ENCODE data around the gene TBL1X. TPM values are rescaled to one million over a fixed set of nuclear protein-coding genes. Genes with fewer than 3 reads are reported as not detected.

TBL1X gene
- total RNA-seq, 5 donors from 2014 or later (not counting 1 experiment from before 2014, with no cell fraction given) = 21.0 to 50.8 (median 40.5) TPM

GRCh38 chrX:9643807-9644206, 178.9 kb downstream of the TBL1X start:
- no peaks in the 10 kb centered on the region for H3K36me3 ChIP-seq (ENCODE audit: control insufficient read depth in 2 of 2, extremely low read depth in 1 of 2, insufficient read depth in 1 of 2, low read length in 1 of 2)
- H3K4me3 ChIP-seq (ENCODE audit: control insufficient read depth in 1 of 2, extremely low read depth in 1 of 2, low read length in 1 of 2) = no peak overlapping the region
- POLR2A ChIA-PET = no interaction called here
- H3K9me3 ChIP-seq = no peaks in the 10 kb centered on the region
- peaks cover 4% of the 10 kb centered on the region for H3K36me3 Mint-ChIP-seq
- H3K27ac ChIP-seq (ENCODE audit: low read length) = no peak overlapping the region
- ATAC-seq (replicated peaks in 1 of 4) (no peak), DNase-seq (peak in 1 of 35 experiments; percentile 3)
- H3K9me3 Mint-ChIP-seq = no peaks in the 10 kb centered on the region
- WGBS (ENCODE audit: insufficient coverage) = no CpG with 5 or more reads among the region's 4 CpGs
- H3K27ac Mint-ChIP-seq = no peak overlapping the region
- H3K27me3 Mint-ChIP-seq = no peaks in the 10 kb centered on the region
- H3K27me3 ChIP-seq (replicated peaks in 1 of 2; ENCODE audit: control insufficient read depth in 2 of 2, extremely low read depth in 1 of 2, insufficient read depth in 2 of 2, low read length in 1 of 2) = no peaks in the 10 kb centered on the region
- H3K4me1 ChIP-seq (ENCODE audit: control insufficient read depth in 1 of 2, extremely low read depth in 1 of 2, insufficient read depth in 2 of 2, low read length in 2 of 2) = peaks cover 2 to 20% of the 10 kb centered on the region in 2 experiments
- H3K4me1 Mint-ChIP-seq = peaks cover 32 to 35% (median 34%) of the 10 kb centered on the region in 3 donors
- CTCF ChIA-PET = no interaction called here
- H3K4me3 Mint-ChIP-seq = no peak overlapping the region

GRCh38 chrX:9644335-9644734, 179.5 kb downstream of the TBL1X start:
- DNase-seq (peak in 33 of 35 experiments; percentile 8 to 70 (median 42)), ATAC-seq (replicated peaks in 1 of 4) (peak; percentile 50 to 95 (median 70))
- Histone ChIP-seq H3K27me3 (replicated peaks in 1 of 2; ENCODE audit: control insufficient read depth in 2 of 2, extremely low read depth in 1 of 2, insufficient read depth in 2 of 2, low read length in 1 of 2) (no peaks in the 10 kb centered on the region), H3K4me1 (ENCODE audit: control insufficient read depth in 1 of 2, extremely low read depth in 1 of 2, insufficient read depth in 2 of 2, low read length in 2 of 2) (peaks cover 2 to 20% of the 10 kb centered on the region in 2 experiments), H3K4me3 (ENCODE audit: control insufficient read depth in 1 of 2, extremely low read depth in 1 of 2, low read length in 1 of 2) (no peak overlapping the region), H3K36me3 (ENCODE audit: control insufficient read depth in 2 of 2, extremely low read depth in 1 of 2, insufficient read depth in 1 of 2, low read length in 1 of 2) (no peaks in the 10 kb centered on the region), H3K9me3 (no peaks in the 10 kb centered on the region), H3K27ac (ENCODE audit: low read length) (no peak overlapping the region)
- ChIA-PET POLR2A (no interaction called here), CTCF (no interaction called here)
- H3K36me3 Mint-ChIP-seq = peaks cover 4% of the 10 kb centered on the region
- peak overlapping the region in 1 of 2 donors; percentile 62 for H3K27ac Mint-ChIP-seq
- no peaks in the 10 kb centered on the region for H3K27me3 Mint-ChIP-seq
- peak overlapping the region in 1 of 3 donors; percentile 49 for H3K4me3 Mint-ChIP-seq
- H3K4me1 Mint-ChIP-seq = peaks cover 29 to 31% (median 30%) of the 10 kb centered on the region in 3 donors
- no CpG with 5 or more reads among the region's 6 CpGs for WGBS (ENCODE audit: insufficient coverage)
- H3K9me3 Mint-ChIP-seq = no peaks in the 10 kb centered on the region

- ATAC-seq (replicated peaks in 1 of 4) (no peak), DNase-seq (no peak)
- ChIA-PET POLR2A (no interaction called here), CTCF (interaction anchor here in 1 of 2 donors (0.6 kb wide), 1 partner anchor 32 kb away, joined by 3 read pairs; no protein-coding TSS in a partner anchor)
- no peaks in the 10 kb centered on the region for H3K9me3 Mint-ChIP-seq
- H3K27me3 Mint-ChIP-seq = no peaks in the 10 kb centered on the region
- Histone ChIP-seq H3K9me3 (no peaks in the 10 kb centered on the region), H3K4me1 (ENCODE audit: control insufficient read depth in 1 of 2, extremely low read depth in 1 of 2, insufficient read depth in 2 of 2, low read length in 2 of 2) (peaks cover 2 to 20% of the 10 kb centered on the region in 2 experiments), H3K27ac (ENCODE audit: low read length) (no peak overlapping the region), H3K27me3 (replicated peaks in 1 of 2; ENCODE audit: control insufficient read depth in 2 of 2, extremely low read depth in 1 of 2, insufficient read depth in 2 of 2, low read length in 1 of 2) (no peaks in the 10 kb centered on the region), H3K36me3 (ENCODE audit: control insufficient read depth in 2 of 2, extremely low read depth in 1 of 2, insufficient read depth in 1 of 2, low read length in 1 of 2) (no peaks in the 10 kb centered on the region), H3K4me3 (ENCODE audit: control insufficient read depth in 1 of 2, extremely low read depth in 1 of 2, low read length in 1 of 2) (no peak overlapping the region)
- H3K4me1 Mint-ChIP-seq = peaks cover 29 to 32% (median 31%) of the 10 kb centered on the region in 3 donors
- no peak overlapping the region for H3K27ac Mint-ChIP-seq
- peaks cover 4% of the 10 kb centered on the region for H3K36me3 Mint-ChIP-seq
- no peak overlapping the region for H3K4me3 Mint-ChIP-seq
- WGBS (ENCODE audit: insufficient coverage) = 96% methylated on average over 4 of the region's 12 CpGs
Observed at GRCh38 chrX:9646471-9647224, 181.8 kb downstream of the TBL1X start.

- no peaks in the 10 kb centered on the region for H3K36me3 ChIP-seq (ENCODE audit: control insufficient read depth in 2 of 2, extremely low read depth in 1 of 2, insufficient read depth in 1 of 2, low read length in 1 of 2)
- CTCF ChIA-PET = no interaction called here
- H3K4me3 ChIP-seq (ENCODE audit: control insufficient read depth in 1 of 2, extremely low read depth in 1 of 2, low read length in 1 of 2) = no peak overlapping the region
- Mint-ChIP-seq H3K4me3 (no peak overlapping the region), H3K9me3 (no peaks in the 10 kb centered on the region), H3K4me1 (peaks cover 22 to 24% (median 23%) of the 10 kb centered on the region in 3 donors), H3K36me3 (no peaks in the 10 kb centered on the region), H3K27ac (no peak overlapping the region), H3K27me3 (no peaks in the 10 kb centered on the region)
- ATAC-seq (replicated peaks in 1 of 4) (no peak), DNase-seq (no peak)
- no peak overlapping the region for H3K27ac ChIP-seq (ENCODE audit: low read length)
- POLR2A ChIA-PET = no interaction called here
- peaks cover 2 to 19% of the 10 kb centered on the region in 2 experiments for H3K4me1 ChIP-seq (ENCODE audit: control insufficient read depth in 1 of 2, extremely low read depth in 1 of 2, insufficient read depth in 2 of 2, low read length in 2 of 2)
- whole genome bisulfite sequencing (ENCODE audit: insufficient coverage) = 100% methylated on average over 4 of the region's 7 CpGs
- H3K27me3 ChIP-seq (replicated peaks in 1 of 2; ENCODE audit: control insufficient read depth in 2 of 2, extremely low read depth in 1 of 2, insufficient read depth in 2 of 2, low read length in 1 of 2) = no peaks in the 10 kb centered on the region
- no peaks in the 10 kb centered on the region for H3K9me3 ChIP-seq
Observed at GRCh38 chrX:9647431-9647830, 182.6 kb downstream of the TBL1X start.

- DNase-seq (no peak), ATAC-seq (replicated peaks in 1 of 4) (no peak)
- ChIA-PET POLR2A (no interaction called here), CTCF (no interaction called here)
- H3K9me3 Mint-ChIP-seq = no peaks in the 10 kb centered on the region
- H3K4me1 Mint-ChIP-seq = peaks cover 2 to 4% (median 2%) of the 10 kb centered on the region in 3 donors
- no peaks in the 10 kb centered on the region for H3K9me3 ChIP-seq
- H3K36me3 Mint-ChIP-seq = peaks cover 14% of the 10 kb centered on the region
- H3K4me3 Mint-ChIP-seq = no peak overlapping the region
- no CpG with 5 or more reads among the region's 3 CpGs for WGBS (ENCODE audit: insufficient coverage)
- peaks cover 0 to 5% of the 10 kb centered on the region in 2 donors for H3K36me3 ChIP-seq (ENCODE audit: control insufficient read depth in 2 of 2, extremely low read depth in 1 of 2, insufficient read depth in 1 of 2, low read length in 1 of 2)
- peaks cover 0 to under 1% of the 10 kb centered on the region in 2 experiments for H3K4me1 ChIP-seq (ENCODE audit: control insufficient read depth in 1 of 2, extremely low read depth in 1 of 2, insufficient read depth in 2 of 2, low read length in 2 of 2)
- no peaks in the 10 kb centered on the region for H3K27me3 ChIP-seq (replicated peaks in 1 of 2; ENCODE audit: control insufficient read depth in 2 of 2, extremely low read depth in 1 of 2, insufficient read depth in 2 of 2, low read length in 1 of 2)
- H3K4me3 ChIP-seq (ENCODE audit: control insufficient read depth in 1 of 2, extremely low read depth in 1 of 2, low read length in 1 of 2) = no peak overlapping the region
- H3K27me3 Mint-ChIP-seq = no peaks in the 10 kb centered on the region
- no peak overlapping the region for H3K27ac ChIP-seq (ENCODE audit: low read length)
- no peak overlapping the region for H3K27ac Mint-ChIP-seq
Observed at GRCh38 chrX:9650091-9650490, 185.2 kb downstream of the TBL1X start.

- Histone ChIP-seq H3K36me3 (ENCODE audit: control insufficient read depth in 2 of 2, extremely low read depth in 1 of 2, insufficient read depth in 1 of 2, low read length in 1 of 2) (peaks cover 0 to 11% of the 10 kb centered on the region in 2 donors), H3K9me3 (no peaks in the 10 kb centered on the region), H3K27me3 (replicated peaks in 1 of 2; ENCODE audit: control insufficient read depth in 2 of 2, extremely low read depth in 1 of 2, insufficient read depth in 2 of 2, low read length in 1 of 2) (no peaks in the 10 kb centered on the region), H3K4me1 (ENCODE audit: control insufficient read depth in 1 of 2, extremely low read depth in 1 of 2, insufficient read depth in 2 of 2, low read length in 2 of 2) (no peaks in the 10 kb centered on the region), H3K4me3 (ENCODE audit: control insufficient read depth in 1 of 2, extremely low read depth in 1 of 2, low read length in 1 of 2) (no peak overlapping the region), H3K27ac (ENCODE audit: low read length) (no peak overlapping the region)
- Mint-ChIP-seq H3K9me3 (no peaks in the 10 kb centered on the region), H3K36me3 (peaks cover 21% of the 10 kb centered on the region), H3K27ac (no peak overlapping the region), H3K4me1 (peaks cover 2 to 4% (median 2%) of the 10 kb centered on the region in 3 donors), H3K27me3 (no peaks in the 10 kb centered on the region), H3K4me3 (no peak overlapping the region)
- 100% methylated on average over 1 of the region's 9 CpGs for WGBS (ENCODE audit: insufficient coverage)
- CTCF ChIA-PET = no interaction called here
- no peak for DNase-seq
- no peak for ATAC-seq (replicated peaks in 1 of 4)
- POLR2A ChIA-PET = no interaction called here
Observed at GRCh38 chrX:9651737-9652136, 186.9 kb downstream of the TBL1X start.

Measured in T-cell (primary cell).